ENCODE data around the gene SHLD1.

DNA sequence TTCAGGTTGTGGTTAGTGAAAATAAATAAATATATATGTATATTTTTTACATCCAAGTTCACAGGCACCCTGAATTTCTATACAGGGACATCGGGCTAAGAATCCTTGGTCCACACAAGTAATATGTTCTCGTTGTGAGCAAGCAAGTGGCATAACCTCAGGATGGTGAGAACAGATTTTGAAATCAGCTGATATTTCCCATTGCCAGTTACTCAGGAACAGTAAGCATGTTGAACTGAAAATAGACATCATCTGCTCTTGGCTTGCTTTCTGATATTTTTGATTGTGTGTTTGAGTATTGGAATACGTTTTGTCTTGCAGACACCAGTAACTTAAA lies 112.5 kb downstream of the SHLD1 start:
- TF ChIP-seq EZH2phosphoT487 (conservative IDR thresholded peaks at IDR 0.05; ENCODE audit: low read length), result no peak
- TF ChIP-seq, protein P1, sequence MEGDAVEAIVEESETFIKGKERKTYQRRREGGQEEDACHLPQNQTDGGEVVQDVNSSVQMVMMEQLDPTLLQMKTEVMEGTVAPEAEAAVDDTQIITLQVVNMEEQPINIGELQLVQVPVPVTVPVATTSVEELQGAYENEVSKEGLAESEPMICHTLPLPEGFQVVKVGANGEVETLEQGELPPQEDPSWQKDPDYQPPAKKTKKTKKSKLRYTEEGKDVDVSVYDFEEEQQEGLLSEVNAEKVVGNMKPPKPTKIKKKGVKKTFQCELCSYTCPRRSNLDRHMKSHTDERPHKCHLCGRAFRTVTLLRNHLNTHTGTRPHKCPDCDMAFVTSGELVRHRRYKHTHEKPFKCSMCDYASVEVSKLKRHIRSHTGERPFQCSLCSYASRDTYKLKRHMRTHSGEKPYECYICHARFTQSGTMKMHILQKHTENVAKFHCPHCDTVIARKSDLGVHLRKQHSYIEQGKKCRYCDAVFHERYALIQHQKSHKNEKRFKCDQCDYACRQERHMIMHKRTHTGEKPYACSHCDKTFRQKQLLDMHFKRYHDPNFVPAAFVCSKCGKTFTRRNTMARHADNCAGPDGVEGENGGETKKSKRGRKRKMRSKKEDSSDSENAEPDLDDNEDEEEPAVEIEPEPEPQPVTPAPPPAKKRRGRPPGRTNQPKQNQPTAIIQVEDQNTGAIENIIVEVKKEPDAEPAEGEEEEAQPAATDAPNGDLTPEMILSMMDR (IDR thresholded peaks at IDR 0.05; ENCODE audit: insufficient read depth, low read length, poor library complexity, severe bottlenecking), result no peak
